DMS 273 (cell line): Measurements from ENCODE around the gene SETD9.

Experiments used
- DNase-seq: peaks from one replicate; lab custom pipeline; 2025; ENCODE audit not compliant: unreplicated experiment; lab: John Stamatoyannopoulos, UW

SETD9 gene

DNA sequence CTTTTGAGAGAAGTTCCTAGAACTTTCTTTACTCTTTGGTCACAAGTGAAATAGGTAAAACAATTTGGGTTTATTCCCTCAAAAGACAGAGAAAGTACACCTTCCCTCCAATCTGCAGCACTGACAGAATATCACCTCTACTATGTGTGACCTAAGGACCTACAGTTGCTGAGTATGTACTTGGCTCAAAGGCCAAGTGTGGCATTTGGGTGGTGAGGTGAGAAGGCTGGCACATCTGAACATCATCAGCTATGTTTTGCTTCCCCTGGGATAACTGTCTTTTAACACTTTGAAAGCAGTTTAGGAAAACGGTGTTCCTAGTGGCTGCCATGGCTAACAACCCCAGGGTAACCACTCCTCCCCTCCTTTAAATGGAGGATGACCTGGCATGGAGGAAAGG lies 24.9 kb downstream of the SETD9 start:
- no peak for DNase-seq

- DNase-seq, result no peak
Measured at GRCh38 chr5:56938858-56939257, 29.5 kb downstream of the SETD9 start.

DNA sequence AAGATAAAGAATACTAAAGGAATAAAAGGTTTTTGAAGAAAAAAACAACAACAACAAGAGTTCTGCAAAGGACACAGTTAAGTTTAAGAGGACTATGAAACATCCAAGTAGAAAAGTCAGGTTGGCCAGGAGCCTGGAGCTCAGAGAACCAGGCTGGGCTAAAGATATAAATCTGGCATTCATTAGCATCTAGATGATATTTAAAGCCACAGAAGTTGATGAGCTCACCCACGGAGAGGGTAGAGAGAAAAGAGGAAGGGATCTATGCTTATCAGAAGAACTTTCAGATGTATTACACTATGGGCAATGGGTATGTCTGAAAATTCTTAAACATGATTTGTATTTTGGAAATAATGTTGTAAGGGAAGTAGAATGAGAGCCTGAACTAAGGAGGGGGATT lies 32.6 kb downstream of the SETD9 start:
- no peak for DNase-seq

DNA sequence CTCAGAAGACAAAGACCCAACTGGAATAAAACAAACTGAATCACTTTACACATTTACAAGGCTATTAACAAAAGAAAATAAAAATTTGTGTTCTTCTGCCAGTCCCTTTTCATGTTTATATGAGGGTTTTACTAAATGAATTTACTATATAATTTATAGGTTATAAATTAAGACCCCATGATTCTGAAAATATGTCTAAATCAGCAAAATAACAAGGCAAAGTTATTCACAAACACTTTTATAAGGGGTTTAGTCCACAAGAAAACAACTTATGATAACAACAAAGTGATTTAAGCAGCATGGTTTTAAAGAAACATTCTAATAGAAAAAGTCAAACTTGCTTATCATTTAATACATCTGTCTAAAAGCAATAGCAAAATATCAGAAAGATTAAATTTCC lies 37.7 kb downstream of the SETD9 start:
- DNase-seq, result no peak

DNA sequence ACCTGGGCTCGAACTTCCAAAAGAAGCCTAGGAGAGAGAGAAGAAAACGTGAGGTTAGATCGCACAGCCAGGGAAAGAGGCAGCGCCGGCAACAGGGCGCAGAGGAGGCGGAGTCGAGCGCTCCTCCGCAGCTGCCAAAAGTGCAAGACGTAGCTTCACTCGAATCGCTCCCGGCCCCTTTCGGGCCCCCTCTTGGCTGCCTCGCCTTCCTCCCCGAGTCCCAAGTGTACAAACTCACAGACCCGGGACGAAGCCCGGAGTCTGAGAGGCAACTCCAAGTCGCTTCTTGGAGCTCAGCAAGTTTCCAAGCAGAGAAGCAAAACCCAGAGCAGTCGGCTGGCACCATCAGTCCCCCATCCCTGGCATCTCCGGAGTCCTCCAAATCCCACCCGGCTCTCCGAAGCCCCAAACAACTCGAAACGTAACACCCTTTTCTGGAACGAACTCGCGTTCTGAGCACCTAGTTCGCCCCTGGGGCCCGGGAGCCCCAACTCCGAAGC lies 41.3 kb downstream of the SETD9 start:
- DNase-seq, result peak; percentile 84

DNA sequence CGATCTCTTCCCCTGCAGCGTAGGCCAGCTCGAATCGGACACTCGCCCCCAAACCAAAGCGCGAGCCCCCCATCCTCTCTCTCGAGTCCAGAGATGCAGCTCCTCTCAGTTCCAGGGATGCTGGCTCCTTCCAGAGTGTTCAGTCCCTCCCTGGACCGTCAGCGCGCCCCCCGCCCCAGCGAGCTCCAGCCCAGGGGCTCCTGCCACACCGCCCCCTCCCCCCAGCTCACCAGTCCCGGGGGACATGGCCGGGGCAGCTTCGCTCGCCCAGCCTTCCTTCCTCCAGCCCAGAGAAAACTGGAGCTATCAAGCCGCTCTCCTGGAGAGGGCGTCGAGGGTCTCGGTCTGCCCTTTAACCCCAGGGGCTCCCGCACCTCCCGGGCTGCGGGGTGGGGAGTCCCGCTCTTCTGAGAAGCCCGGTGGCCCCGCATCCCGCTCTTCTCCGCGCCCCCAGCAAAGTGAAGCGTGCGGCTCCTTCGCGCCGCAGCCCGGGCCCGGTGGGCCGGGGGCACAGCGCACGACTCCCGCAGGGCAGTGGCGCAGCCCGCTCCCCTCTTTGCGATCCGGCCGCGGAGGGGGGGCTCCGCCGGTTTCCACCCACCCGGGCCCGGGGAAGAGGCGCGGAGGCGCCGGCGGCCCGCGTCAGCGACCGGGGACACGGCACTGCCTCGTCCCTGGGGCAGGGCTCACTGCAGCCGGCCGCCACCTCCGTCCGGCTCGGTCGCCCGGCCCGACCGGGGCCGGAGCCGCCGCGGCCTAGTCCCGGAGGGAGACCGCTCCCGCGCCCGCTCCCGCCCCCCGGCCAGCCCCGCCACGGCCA lies 41.9 kb downstream of the SETD9 start:
- DNase-seq, result peak; percentile 65

DNA sequence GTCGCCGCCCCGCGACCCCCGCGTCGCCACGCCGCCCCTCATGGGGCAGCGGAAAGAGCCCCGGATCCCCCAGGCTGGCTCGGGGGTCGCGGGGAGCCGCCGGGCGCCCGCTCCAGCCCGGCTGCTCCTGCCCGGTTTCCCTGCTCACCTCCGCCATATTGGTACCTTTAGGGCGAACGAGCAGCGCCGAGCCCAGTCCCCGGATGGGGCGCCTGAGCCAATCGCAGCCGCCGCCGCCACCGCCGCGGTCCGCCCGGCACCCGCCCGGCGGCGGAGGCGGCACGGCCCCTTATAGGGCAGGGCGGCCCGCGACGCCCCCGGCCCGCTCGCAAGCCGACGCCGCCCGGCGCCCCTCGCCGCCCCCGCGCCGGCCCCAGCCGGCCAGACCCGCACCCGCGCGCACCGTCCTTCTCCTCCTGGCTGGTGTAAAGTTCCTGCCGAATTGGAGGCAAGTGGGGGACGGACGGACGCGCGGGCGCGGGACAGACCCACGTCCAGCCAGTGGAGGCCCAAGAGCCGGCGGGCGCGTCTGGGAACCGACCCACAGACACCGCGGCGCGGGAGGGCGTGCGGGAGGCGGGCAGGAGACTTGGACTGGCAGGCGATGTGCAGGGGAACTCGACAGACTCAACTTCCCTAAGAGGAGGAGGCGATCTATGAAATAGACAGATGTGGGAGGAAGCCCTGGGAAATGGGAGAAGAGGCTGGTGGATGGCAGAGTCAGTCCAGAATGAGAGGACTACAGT lies 42.7 kb downstream of the SETD9 start, which contains the start of gene MIER3:
TSS of gene MIER3 (minus strand) at position 178 of the 746 bp plus-strand sequence. CDS start at position 157, 21 bp downstream.
- peak; percentile 90 for DNase-seq

DNA sequence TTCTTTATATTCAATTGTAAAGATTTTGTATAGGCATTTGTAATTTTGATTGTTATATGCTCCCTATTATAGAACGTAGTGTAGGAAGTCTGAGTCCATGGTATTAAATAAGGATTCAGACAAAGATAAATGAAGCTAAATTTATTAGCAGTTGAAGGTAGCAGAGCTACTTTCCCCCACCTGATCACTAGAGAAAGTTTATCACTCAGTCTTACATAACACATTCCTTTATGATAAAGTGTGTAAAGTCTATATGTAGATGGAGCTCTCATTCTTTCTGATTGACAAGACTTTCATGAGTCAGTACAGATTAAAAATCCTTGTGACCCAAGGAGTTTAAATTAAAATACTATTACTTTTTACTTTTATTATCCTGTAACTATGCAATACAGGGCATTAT lies 44.9 kb downstream of the SETD9 start:
- no peak for DNase-seq

GRCh38 chr5:56958595-56958994 lies 49.2 kb downstream of the SETD9 start:
- DNase-seq, result no peak

- no peak for DNase-seq
Measured at GRCh38 chr5:56959326-56959725, 49.9 kb downstream of the SETD9 start.

DNA sequence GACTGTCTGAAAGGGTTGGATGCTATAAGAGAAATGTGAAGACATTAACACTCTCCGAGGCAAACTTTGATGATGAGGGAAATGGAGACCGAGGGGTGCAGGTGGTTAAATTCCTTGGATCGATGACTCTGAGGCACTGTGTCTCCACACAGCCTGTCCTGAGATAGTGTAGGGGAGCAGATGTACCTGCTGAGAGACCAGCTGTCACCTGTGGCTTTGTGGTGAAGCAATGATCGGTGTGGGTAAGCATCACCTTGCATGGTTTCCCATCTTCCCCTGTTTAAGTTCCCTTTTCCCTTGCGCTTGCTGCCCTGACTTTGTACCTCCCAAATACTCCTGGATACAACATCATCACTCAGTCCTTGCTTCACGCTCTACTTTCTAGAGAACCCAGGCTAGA lies 52.4 kb downstream of the SETD9 start:
- DNase-seq, result peak; percentile 11

- no peak for DNase-seq
Measured at GRCh38 chr5:56962286-56962685, 52.9 kb downstream of the SETD9 start.

DNA sequence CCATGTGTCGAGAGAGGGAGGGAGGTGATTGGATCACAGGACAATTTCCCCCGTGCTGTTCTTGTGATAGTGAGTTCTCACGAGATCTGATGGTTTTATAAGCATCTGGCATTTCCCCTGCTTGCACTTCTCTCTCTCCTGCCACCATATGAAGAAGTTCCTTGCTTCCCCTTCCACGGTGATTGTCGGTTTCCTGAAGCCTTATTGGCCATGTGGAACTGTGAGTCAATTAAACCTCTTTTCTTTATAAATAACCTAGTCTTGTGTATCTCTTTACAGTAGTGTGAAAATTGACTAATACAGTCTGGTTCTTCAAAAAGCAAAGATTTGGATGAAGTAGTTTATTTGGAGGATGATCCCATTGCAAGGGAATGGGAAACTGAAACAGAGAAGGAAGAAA lies 53.9 kb downstream of the SETD9 start:
- no peak for DNase-seq

DNA sequence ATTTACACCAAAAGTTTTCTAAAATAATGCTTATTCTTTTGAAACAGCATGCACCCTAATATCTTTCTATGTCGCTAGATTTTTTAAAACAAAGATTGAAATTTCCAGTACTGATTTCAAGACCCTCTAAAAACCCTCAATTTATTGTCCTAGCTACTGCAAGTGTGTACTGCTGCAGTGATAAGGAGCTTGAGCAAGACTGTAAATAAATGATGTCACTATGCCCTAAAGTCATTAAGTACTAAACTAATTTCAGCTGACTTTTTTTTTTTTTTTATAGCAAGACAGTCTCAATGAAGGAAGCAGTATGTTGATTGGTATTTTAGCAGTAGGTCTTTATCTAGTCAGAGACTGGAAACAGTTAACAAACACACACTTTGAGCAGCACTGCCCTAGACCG lies 54.8 kb downstream of the SETD9 start:
- DNase-seq, result no peak
